K562 (cell line): ENCODE measurements around the gene METTL25B. TPM values are rescaled to one million over a fixed set of nuclear protein-coding genes. Genes with fewer than 3 reads are reported as not detected.

Source experiments
- CBFA2T2 ChIP-seq: fragments of 450-650 bp; conservative IDR thresholded peaks from 2 replicates; pipeline ENCODE4 v1.6.1; 2017; ENCODE audit warnings: mild to moderate bottlenecking
- CTBP1 ChIP-seq: fragments of 450-650 bp; IDR thresholded peaks from 2 replicates; pipeline ENCODE4 v1.6.1; 2016; ENCODE audit warnings: borderline replicate concordance
- FOXK2 ChIP-seq, 2 experiments: fragments of 450-650 bp; IDR thresholded peaks in 1 of 2; conservative IDR thresholded peaks in 1 of 2; 2 replicates each; pipeline ENCODE4 v1.6.1; 2016; ENCODE audit warnings: low read depth in 2 of 2, mild to moderate bottlenecking in 1 of 2
- KLF6 ChIP-seq: fragments of 250-450 bp; sonication (Bioruptor Pico); IDR thresholded peaks from 2 replicates; pipeline ENCODE4 v1.4.0; 2020; ENCODE audit warnings: mild to moderate bottlenecking, moderate library complexity, borderline replicate concordance
- NR0B1 ChIP-seq: fragments of 450-650 bp; IDR thresholded peaks from one replicate; pipeline ENCODE4 v1.6.1; 2018; ENCODE audit warnings: mild to moderate bottlenecking, moderate library complexity; ENCODE audit not compliant: partially characterized antibody
- PHF21A ChIP-seq: fragments of 450-650 bp; IDR thresholded peaks from 2 replicates; pipeline ENCODE4 v1.6.1; 2017; ENCODE audit warnings: low read depth, borderline replicate concordance
- POLR2AphosphoS5 ChIP-seq: IDR thresholded peaks from 2 replicates; pipeline ENCODE4 v1.6.1; 2011; ENCODE audit warnings: mild to moderate bottlenecking, low read depth, low read length, moderate library complexity; ENCODE audit not compliant: control insufficient read depth, insufficient read depth
- PRDM10 ChIP-seq: fragments of 450-650 bp; IDR thresholded peaks from 2 replicates; pipeline ENCODE4 v1.6.1; 2018; ENCODE audit not compliant: partially characterized antibody
- RCOR1 ChIP-seq, 2 experiments: IDR thresholded peaks; 2 replicates each; pipeline ENCODE4 v1.6.1; 2012; ENCODE audit warnings: low read depth in 2 of 2, low read length in 2 of 2, borderline replicate concordance in 1 of 2, improper control_type of control experiment in 1 of 2
- ZNF740 ChIP-seq, 3 experiments: fragments of 200-800 bp in 1 of 3; sonication (Bioruptor generic) in 1 of 3; sonication (generic) in 1 of 3; formaldehyde crosslinking in 1 of 3; IDR thresholded peaks; 2 replicates each; pipeline versions ENCODE4 v1.6.1 to v1.8.0; 2016 to 2022; ENCODE audit warnings: mild to moderate bottlenecking in 2 of 3, missing compliant biosample characterization in 2 of 3, missing genetic modification characterization in 2 of 3, missing genetic modification reagents in 1 of 3
- polyA plus RNA-seq, 8 experiments: library from polyadenylated mRNA; depleted of rRNA in 4 of 8; stranded (reverse) in 5 of 8; unstranded in 3 of 8; fragments of >200 nt; fragmentation: Nextera tagmentation in 2 of 8; fragmentation: Illumina TruSeq in 1 of 8; extraction: Ambion mirVana in 2 of 8; extraction: Trizol in 1 of 8; gene quantifications; 2 replicates each; pipeline versions ENCODE4 v1.2.1 to v1.2.3, GENCODE V29; 2011 to 2014; ENCODE audit warnings: inconsistent platforms in 1 of 8, missing spikeins in 1 of 8
- total RNA-seq, 7 experiments: library from RNA; depleted of rRNA in 6 of 7; stranded (reverse); fragments of >200 nt in 6 of 7; fragmentation: Illumina TruSeq in 2 of 7; extraction: Trizol in 2 of 7; gene quantifications; 2 replicates each; pipeline versions ENCODE4 v1.2.1 to v1.2.3, GENCODE V29; 2011 to 2021; ENCODE audit warnings: low replicate concordance in 1 of 7
- TF ChIP-seq, protein P1 (sequence below): fragments of 450-650 bp; IDR thresholded peaks from 2 replicates; pipeline ENCODE4 v1.6.1; 2016; ENCODE audit warnings: low read depth

Gene METTL25B
- total and polyA plus RNA-seq, 9 of the 15 experiments (the other 6 are each of a cell fraction or from before 2014, with no cell fraction given): 7.7 to 48.3 (median 33.1) TPM

DNA sequence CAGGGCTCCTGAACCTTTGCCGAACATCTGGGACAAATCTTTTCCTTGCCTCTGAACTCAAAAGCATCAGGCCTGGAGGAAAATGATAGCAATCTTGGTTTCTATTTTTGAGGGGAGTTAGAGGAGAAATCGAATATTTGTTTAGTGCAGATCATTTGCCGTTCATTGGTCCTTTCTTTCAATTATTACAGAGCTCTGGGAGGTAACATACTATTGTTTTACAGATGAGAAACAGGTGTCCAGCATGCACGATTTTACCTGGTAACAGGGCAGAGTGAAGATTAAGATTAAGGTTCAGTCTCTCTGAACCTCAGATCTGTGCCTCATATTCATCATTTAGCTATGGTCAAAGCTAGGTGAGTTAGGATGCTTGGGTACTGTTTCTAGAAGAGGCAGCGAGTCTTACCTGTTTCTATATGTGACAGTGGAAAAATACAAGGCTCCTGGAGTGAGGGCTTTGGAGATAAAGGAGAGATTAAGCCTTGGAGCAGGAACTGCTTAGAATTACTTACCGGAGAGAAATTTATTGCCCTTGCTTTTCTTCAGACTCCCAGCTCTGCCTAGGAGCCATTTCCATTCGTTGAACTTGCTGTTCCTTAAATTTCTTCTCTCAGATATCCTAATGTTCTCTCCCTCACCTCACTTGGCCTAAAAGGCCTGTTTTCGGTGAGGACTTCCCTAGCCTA lies 40.5 kb downstream of the METTL25B start (continued):
- no peak for TF ChIP-seq POLR2AphosphoS5
- TF ChIP-seq NR0B1: no peak
- TF ChIP-seq FOXK2 (conservative IDR thresholded peaks at IDR 0.05 in 1 of 2, IDR thresholded peaks at IDR 0.05 in 1 of 2; ENCODE audit: low read depth in 2 of 2): no peak
- peak in 1 of 2 experiments; percentile 0; a peak in 1 of 4 replicates for TF ChIP-seq RCOR1 (IDR thresholded peaks at IDR 0.05; ENCODE audit: borderline replicate concordance in 1 of 2, low read depth in 2 of 2, low read length in 2 of 2)
- no peak for TF ChIP-seq PRDM10
- TF ChIP-seq CTBP1: no peak
- TF ChIP-seq, protein P1, sequence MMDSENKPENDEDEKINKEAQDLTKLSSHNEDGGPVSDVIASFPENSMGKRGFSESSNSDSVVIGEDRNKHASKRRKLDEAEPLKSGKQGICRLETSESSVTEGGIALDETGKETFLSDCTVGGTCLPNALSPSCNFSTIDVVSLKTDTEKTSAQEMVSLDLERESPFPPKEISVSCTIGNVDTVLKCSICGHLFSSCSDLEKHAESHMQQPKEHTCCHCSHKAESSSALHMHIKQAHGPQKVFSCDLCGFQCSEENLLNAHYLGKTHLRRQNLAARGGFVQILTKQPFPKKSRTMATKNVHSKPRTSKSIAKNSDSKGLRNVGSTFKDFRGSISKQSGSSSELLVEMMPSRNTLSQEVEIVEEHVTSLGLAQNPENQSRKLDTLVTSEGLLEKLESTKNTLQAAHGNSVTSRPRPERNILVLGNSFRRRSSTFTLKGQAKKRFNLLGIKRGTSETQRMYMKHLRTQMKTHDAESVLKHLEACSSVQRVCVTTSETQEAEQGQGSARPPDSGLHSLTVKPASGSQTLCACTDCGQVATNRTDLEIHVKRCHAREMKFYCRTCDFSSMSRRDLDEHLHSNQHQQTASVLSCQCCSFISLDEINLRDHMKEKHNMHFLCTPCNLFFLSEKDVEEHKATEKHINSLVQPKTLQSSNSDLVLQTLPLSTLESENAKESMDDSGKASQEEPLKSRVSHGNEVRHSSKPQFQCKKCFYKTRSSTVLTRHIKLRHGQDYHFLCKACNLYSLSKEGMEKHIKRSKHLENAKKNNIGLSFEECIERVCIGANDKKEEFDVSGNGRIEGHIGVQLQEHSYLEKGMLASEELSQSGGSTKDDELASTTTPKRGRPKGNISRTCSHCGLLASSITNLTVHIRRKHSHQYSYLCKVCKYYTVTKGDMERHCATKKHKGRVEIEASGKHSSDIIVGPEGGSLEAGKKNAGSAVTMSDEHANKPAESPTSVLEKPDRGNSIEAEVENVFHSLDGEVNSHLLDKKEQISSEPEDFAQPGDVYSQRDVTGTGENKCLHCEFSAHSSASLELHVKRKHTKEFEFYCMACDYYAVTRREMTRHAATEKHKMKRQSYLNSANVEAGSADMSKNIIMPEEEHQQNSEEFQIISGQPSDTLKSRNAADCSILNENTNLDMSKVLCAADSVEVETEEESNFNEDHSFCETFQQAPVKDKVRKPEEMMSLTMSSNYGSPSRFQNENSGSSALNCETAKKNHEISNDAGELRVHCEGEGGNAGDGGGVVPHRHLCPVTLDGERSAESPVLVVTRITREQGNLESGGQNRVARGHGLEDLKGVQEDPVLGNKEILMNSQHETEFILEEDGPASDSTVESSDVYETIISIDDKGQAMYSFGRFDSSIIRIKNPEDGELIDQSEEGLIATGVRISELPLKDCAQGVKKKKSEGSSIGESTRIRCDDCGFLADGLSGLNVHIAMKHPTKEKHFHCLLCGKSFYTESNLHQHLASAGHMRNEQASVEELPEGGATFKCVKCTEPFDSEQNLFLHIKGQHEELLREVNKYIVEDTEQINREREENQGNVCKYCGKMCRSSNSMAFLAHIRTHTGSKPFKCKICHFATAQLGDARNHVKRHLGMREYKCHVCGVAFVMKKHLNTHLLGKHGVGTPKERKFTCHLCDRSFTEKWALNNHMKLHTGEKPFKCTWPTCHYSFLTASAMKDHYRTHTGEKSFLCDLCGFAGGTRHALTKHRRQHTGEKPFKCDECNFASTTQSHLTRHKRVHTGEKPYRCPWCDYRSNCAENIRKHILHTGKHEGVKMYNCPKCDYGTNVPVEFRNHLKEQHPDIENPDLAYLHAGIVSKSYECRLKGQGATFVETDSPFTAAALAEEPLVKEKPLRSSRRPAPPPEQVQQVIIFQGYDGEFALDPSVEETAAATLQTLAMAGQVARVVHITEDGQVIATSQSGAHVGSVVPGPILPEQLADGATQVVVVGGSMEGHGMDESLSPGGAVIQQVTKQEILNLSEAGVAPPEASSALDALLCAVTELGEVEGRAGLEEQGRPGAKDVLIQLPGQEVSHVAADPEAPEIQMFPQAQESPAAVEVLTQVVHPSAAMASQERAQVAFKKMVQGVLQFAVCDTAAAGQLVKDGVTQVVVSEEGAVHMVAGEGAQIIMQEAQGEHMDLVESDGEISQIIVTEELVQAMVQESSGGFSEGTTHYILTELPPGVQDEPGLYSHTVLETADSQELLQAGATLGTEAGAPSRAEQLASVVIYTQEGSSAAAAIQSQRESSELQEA: no peak
- no peak for TF ChIP-seq ZNF740 (CRISPR knock-in tag; IDR thresholded peaks at IDR 0.05)
- no peak for TF ChIP-seq ZNF740 (tag; IDR thresholded peaks at IDR 0.05)
- no peak for TF ChIP-seq PHF21A
- no peak for TF ChIP-seq KLF6 (CRISPR knock-in tag)
- no peak for TF ChIP-seq CBFA2T2
